PC-3 (cell line): ENCODE measurements around the gene SMAD5.

Experiments used
- CTCF ChIP-seq: fragments of 300-600 bp; sonication (generic); conservative IDR thresholded peaks from 2 replicates; pipeline ENCODE4 v1.5.1; 2017; ENCODE audit warnings: antibody characterized with exemption, low read depth, mild to moderate bottlenecking, low read length
- EZH2 ChIP-seq: fragments of 300-600 bp; sonication (generic); IDR thresholded peaks from one replicate; pipeline ENCODE4 v1.6.1; 2017; ENCODE audit warnings: antibody characterized with exemption, mild to moderate bottlenecking, low read length; ENCODE audit not compliant: unreplicated experiment

DNA sequence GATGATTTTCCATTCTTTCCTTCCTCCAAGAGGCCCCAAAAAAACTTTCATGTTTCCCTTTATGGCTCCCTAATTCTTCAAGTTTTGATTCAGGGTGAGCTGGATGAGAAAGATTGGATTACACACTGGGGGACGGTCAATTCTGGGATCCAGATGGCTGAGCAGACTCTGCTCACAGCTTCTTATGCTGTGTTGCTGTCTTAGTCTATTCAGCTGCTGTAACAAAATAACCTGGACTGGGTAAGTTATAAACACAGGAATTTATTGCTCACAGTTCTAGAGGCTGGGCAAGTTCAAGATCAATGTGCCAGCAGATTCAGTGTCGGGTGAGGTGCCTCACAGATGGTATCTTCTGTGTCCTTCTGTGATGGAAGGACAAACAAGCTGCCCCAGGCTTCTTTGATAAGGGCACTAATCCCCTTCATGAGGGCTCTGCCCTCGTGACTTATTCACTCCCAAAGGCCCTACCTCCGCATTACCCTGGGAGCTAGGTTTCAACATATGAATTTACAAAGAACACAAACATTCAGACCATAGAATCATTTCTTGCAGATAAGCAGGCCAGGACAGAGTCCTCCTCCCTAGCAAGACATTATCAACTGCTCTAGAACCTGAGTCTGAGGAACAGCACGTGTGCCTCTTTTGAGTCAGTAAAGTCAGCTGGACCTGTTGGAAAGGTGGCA lies 23.1 kb upstream of the SMAD5 start:
- TF ChIP-seq CTCF (no peak), EZH2 (no peak)
